GM21367 (cell line): ENCODE measurements around the gene HOXD4.

Experiments used
- ATAC-seq: cut with Tn5 transposase; IDR thresholded peaks from one replicate; pipeline ENCODE4 v1.9.1; 2021; ENCODE audit not compliant: unreplicated experiment

HOXD4 gene

GRCh38 chr2:176151442-176152287, at the start of gene HOXD4:
Gene HOXD4, plus strand, starts transcription at chr2:176151550. Its CDS starts 84 bp downstream, at chr2:176151634.
- no peak for ATAC-seq

GRCh38 chr2:176101842-176102241, 49.5 kb upstream of the HOXD4 start:
- ATAC-seq = no peak

GRCh38 chr2:176102309-176102866, 49.0 kb upstream of the HOXD4 start:
- no peak for ATAC-seq

- ATAC-seq = no peak
Measured at GRCh38 chr2:176103194-176103593, 48.2 kb upstream of the HOXD4 start.

GRCh38 chr2:176103742-176104315, 47.5 kb upstream of the HOXD4 start:
- ATAC-seq = no peak

- ATAC-seq = no peak
Measured at GRCh38 chr2:176104316-176105077, 46.9 kb upstream of the HOXD4 start.

- ATAC-seq = no peak
Measured at GRCh38 chr2:176105078-176105729, 46.1 kb upstream of the HOXD4 start.

GRCh38 chr2:176105730-176106580, 45.4 kb upstream of the HOXD4 start:
- ATAC-seq = no peak

GRCh38 chr2:176106581-176107539, 44.5 kb upstream of the HOXD4 start, which contains the start of gene HOXD11:
Gene HOXD11, plus strand, starts transcription at chr2:176107280. Its CDS starts 76 bp downstream, at chr2:176107356.
- ATAC-seq = no peak

GRCh38 chr2:176107731-176108181, 43.6 kb upstream of the HOXD4 start:
- no peak for ATAC-seq

- no peak for ATAC-seq
Measured at GRCh38 chr2:176109192-176109901, 42.0 kb upstream of the HOXD4 start.

- no peak for ATAC-seq
Measured at GRCh38 chr2:176109946-176110345, 41.4 kb upstream of the HOXD4 start.

- no peak for ATAC-seq
Measured at GRCh38 chr2:176110415-176111308, 40.7 kb upstream of the HOXD4 start.

- ATAC-seq = no peak
Measured at GRCh38 chr2:176111309-176111663, 40.1 kb upstream of the HOXD4 start.

- ATAC-seq = no peak
Measured at GRCh38 chr2:176111846-176112374, 39.4 kb upstream of the HOXD4 start.

- ATAC-seq = no peak
Measured at GRCh38 chr2:176112375-176113302, 38.7 kb upstream of the HOXD4 start.
